Osteocyte (in vitro differentiated cells): Measurements from ENCODE around the gene ASIC5. TPM values are rescaled to one million over a fixed set of nuclear protein-coding genes. Genes with fewer than 3 reads are reported as not detected.

ENCODE experiments used
- DNase-seq: peaks from one replicate; pipeline ENCODE4 v3.0.0; 2021; ENCODE audit warnings: mixed read lengths; ENCODE audit not compliant: unreplicated experiment; ENCODE audit errors: extremely low spot score
- H3K27ac Mint-ChIP-seq: one replicate; pipeline ENCODE4 v1.8.0; 2021; ENCODE audit warnings: mild to moderate bottlenecking, mixed read lengths; ENCODE audit not compliant: unreplicated experiment
- H3K27me3 Mint-ChIP-seq: one replicate; pipeline ENCODE4 v1.8.0; 2021; ENCODE audit warnings: mixed read lengths; ENCODE audit not compliant: unreplicated experiment
- H3K36me3 Mint-ChIP-seq: one replicate; pipeline ENCODE4 v1.8.0; 2021; ENCODE audit warnings: mixed read lengths; ENCODE audit not compliant: unreplicated experiment
- H3K4me1 Mint-ChIP-seq: one replicate; pipeline ENCODE4 v1.8.0; 2021; ENCODE audit warnings: mixed read lengths; ENCODE audit not compliant: unreplicated experiment
- H3K4me3 Mint-ChIP-seq: one replicate; pipeline ENCODE4 v1.8.0; 2021; ENCODE audit warnings: mild to moderate bottlenecking, moderate library complexity, mixed read lengths; ENCODE audit not compliant: unreplicated experiment
- H3K9me3 Mint-ChIP-seq: one replicate; pipeline ENCODE4 v1.8.0; 2021; ENCODE audit warnings: mixed read lengths; ENCODE audit not compliant: unreplicated experiment
- total RNA-seq: library from RNA; stranded (reverse); gene quantifications from 2 replicates; pipeline ENCODE4 v1.2.1, GENCODE V29; 2021
- TF ChIP-seq, protein P1 (sequence below): fragments of 200-600 bp; sonication (generic); IDR thresholded peaks from 2 replicates; pipeline ENCODE4 v1.5.0; 2021; ENCODE audit warnings: antibody characterized with exemption, mild to moderate bottlenecking, moderate library complexity

ASIC5 gene
- total RNA-seq, 1 donor from 2014 or later: not detected

DNA sequence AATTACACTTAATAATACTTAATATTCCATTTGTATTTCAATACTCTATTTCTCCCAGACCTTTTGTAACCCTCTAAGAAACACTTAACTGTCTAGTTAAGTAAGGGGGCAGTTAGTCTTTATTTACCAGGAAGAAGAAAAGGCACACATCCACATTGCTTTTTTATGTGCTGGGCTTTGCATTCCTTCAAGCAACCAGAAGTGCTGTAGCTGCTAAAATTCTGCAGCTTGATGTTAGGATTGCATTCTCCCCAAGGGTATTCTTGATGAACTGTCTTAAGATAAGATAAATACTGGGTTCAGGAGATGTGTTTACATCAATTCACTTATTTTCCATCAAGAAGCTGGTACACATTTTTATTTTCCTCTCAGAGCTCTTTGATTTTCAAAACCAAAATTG, 24.0 kb downstream of the ASIC5 start:
- no peak overlapping the region for H3K4me3 Mint-ChIP-seq
- peaks cover 4% of the 10 kb centered on the region for H3K9me3 Mint-ChIP-seq
- H3K36me3 Mint-ChIP-seq: peaks cover 2% of the 10 kb centered on the region
- TF ChIP-seq, protein P1, sequence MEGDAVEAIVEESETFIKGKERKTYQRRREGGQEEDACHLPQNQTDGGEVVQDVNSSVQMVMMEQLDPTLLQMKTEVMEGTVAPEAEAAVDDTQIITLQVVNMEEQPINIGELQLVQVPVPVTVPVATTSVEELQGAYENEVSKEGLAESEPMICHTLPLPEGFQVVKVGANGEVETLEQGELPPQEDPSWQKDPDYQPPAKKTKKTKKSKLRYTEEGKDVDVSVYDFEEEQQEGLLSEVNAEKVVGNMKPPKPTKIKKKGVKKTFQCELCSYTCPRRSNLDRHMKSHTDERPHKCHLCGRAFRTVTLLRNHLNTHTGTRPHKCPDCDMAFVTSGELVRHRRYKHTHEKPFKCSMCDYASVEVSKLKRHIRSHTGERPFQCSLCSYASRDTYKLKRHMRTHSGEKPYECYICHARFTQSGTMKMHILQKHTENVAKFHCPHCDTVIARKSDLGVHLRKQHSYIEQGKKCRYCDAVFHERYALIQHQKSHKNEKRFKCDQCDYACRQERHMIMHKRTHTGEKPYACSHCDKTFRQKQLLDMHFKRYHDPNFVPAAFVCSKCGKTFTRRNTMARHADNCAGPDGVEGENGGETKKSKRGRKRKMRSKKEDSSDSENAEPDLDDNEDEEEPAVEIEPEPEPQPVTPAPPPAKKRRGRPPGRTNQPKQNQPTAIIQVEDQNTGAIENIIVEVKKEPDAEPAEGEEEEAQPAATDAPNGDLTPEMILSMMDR: no peak
- peaks cover 10% of the 10 kb centered on the region for H3K4me1 Mint-ChIP-seq
- no peak for DNase-seq
- no peak overlapping the region for H3K27ac Mint-ChIP-seq
- no peaks in the 10 kb centered on the region for H3K27me3 Mint-ChIP-seq

DNA sequence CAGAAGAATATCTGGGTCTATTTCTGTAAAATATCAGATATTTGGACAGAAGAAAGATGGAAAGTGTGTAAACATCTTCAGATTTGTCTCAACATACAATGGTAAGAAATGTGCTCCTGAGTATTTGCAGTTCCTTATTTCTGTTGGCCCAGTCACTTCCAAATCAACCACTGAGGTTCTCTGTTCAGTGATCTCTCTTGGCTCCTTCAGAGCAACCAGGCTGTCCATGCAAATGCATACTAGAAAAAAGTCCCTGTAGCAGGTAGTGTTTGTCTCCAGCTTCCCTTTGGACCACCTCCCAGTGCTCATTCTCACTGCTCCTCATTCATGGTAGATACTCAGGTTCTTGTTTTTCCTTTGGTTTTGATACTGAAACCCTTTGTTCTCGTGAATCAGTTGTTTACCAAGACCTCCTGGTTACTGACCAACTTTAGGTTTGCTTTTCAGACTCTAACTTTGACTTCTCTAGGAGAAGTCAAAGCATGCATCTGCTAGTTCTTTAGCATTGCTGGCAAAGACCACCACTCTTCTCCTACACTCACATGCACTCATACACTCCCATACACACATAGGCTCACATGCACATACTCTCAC, 28.8 kb downstream of the ASIC5 start:
- Mint-ChIP-seq H3K9me3 (no peaks in the 10 kb centered on the region), H3K4me1 (peaks cover 10% of the 10 kb centered on the region), H3K27ac (no peak overlapping the region), H3K36me3 (no peaks in the 10 kb centered on the region), H3K27me3 (no peaks in the 10 kb centered on the region), H3K4me3 (no peak overlapping the region)
- TF ChIP-seq, protein P1: no peak
- DNase-seq: no peak

DNA sequence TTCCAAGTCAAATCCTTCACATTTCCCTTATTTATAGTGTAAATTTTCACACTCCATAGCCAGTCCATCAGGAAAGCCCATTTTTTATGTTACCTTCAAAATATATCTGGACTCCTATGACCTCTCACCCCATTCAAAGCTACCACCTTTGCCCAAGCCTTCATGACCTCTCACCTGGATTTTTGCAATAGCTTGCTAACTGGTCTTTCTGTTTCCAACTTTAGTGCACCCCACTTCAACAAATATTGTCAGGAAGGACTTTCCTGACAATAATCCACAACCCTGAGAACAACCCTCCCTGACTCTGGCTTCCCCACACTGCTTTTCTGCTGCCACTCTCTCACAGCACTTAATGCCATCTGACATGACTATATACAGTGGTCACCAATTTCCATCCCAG, 33.4 kb downstream of the ASIC5 start:
- no peaks in the 10 kb centered on the region for H3K36me3 Mint-ChIP-seq
- no peak for DNase-seq
- H3K4me3 Mint-ChIP-seq: no peak overlapping the region
- H3K4me1 Mint-ChIP-seq: no peaks in the 10 kb centered on the region
- TF ChIP-seq, protein P1: no peak
- H3K27ac Mint-ChIP-seq: no peak overlapping the region
- no peaks in the 10 kb centered on the region for H3K9me3 Mint-ChIP-seq
- no peaks in the 10 kb centered on the region for H3K27me3 Mint-ChIP-seq

DNA sequence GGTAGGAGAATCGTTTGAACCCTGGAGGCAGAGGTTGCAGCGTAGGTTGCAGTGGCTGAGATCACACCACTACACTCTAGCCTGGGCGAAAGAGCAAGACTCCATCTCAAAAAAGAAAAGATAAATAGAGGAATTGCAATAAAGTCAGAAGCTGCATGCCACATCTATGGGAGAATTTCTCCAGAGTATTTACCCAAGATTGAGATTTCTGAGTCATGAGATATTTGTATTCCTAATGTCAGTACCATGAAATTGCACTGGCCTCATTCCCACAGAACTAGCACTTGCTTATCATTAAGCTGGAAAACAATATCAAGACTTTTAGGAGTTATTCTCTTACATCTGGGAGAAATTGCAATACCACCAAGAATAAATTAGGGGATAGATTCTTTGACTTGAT, 37.4 kb downstream of the ASIC5 start:
- Mint-ChIP-seq H3K4me3 (no peak overlapping the region), H3K27me3 (peaks cover 4% of the 10 kb centered on the region), H3K4me1 (no peaks in the 10 kb centered on the region), H3K27ac (no peak overlapping the region), H3K36me3 (no peaks in the 10 kb centered on the region), H3K9me3 (no peaks in the 10 kb centered on the region)
- TF ChIP-seq, protein P1: no peak
- no peak for DNase-seq

DNA sequence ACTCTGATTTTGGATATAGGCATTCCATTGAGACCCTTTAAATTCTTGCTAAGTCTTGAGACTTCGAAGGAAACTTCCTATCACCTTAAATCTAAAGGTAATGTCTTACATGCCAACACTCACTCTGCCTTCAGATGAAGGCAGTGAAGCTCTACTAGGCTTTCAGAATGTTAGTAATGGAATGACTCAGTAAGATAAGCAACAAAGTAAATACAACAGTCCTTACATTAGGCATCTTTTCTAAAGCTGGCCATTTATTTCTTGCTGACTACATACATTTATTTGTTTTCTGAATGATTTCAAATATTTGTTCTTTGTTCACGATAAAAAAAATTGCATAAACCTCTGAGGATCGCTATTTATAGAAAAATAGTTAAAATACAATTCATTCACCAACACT, 43.5 kb downstream of the ASIC5 start:
- TF ChIP-seq, protein P1: no peak
- H3K4me1 Mint-ChIP-seq: peaks cover 17% of the 10 kb centered on the region
- H3K4me3 Mint-ChIP-seq: no peak overlapping the region
- DNase-seq: no peak
- H3K9me3 Mint-ChIP-seq: no peaks in the 10 kb centered on the region
- H3K27me3 Mint-ChIP-seq: peaks cover 4% of the 10 kb centered on the region
- H3K36me3 Mint-ChIP-seq: no peaks in the 10 kb centered on the region
- no peak overlapping the region for H3K27ac Mint-ChIP-seq
